Pancreas (tissue), 10 donors: ENCODE data around the gene ANKRD26. TPM values are rescaled to one million over a fixed set of nuclear protein-coding genes. Genes with fewer than 3 reads are reported as not detected.

ENCODE experiments used
- ATAC-seq, 4 donors: fragments of 200-7000 bp; cut with Tn5 transposase; one replicate each; pipeline versions ENCODE4 v1.8.0 to v1.9.1; 2020; ENCODE audit warnings: mild to moderate bottlenecking in 4 of 4, moderate library complexity in 4 of 4
- DNase-seq, 6 donors: peaks; one replicate each; pipeline ENCODE4 v3.0.0-alpha.2; 2020
- FAIRE-seq: peaks from 2 replicates; lab custom pipeline; 2012; peaks lifted over from hg19 to GRCh38; lab: Jason Lieb, UNC
- H3K27ac ChIP-seq, 4 donors: fragments of 200-600 bp; sonication (generic); 1 replicate in 3 of 4; 2 replicates in 1 of 4; pipeline versions ENCODE4 v1.5.0 to v1.8.0; 2020
- H3K27me3 ChIP-seq, 4 donors: fragments of 200-600 bp; one replicate each; pipeline ENCODE4 v1.8.0; 2021
- H3K36me3 ChIP-seq, 3 donors: fragments of 200-600 bp; sonication (generic) in 1 of 3; one replicate each; pipeline versions ENCODE4 v1.5.0 to v1.8.0; 2020 to 2021
- H3K4me1 ChIP-seq, 3 donors: fragments of 200-600 bp; one replicate each; pipeline ENCODE4 v1.8.0; 2021
- H3K4me3 ChIP-seq, 4 donors: fragments of 200-600 bp; sonication (generic) in 2 of 4; one replicate each; pipeline versions ENCODE4 v1.5.0 to v1.8.0; 2020 to 2021
- H3K9me3 ChIP-seq, 4 donors: fragments of 200-600 bp; one replicate each; pipeline ENCODE4 v1.8.0; 2021
- WGBS, 2 donors: extraction: QIAGEN DNeasy Blood & Tissue Kit; methylation state at CpG; one replicate each; pipeline ENCODE4 v1.1.7; 2013; 5-methylcytosine and 5-hydroxymethylcytosine counted together
- intact Hi-C, 3 donors: fragments of 100-400 bp; cut with DNase I; formaldehyde crosslinking; loops; one replicate each; pipeline versions ENCODE4 v1.11.1 to v1.14.2; 2022
- polyA plus RNA-seq, 2 donors: library from polyadenylated mRNA; stranded (reverse); fragments of 200-250 nt; gene quantifications; one replicate each; pipeline ENCODE4 v1.2.3, GENCODE V29; 2013
- total RNA-seq, 6 donors: library from RNA; stranded (reverse); fragmentation: NEBNext Ultra II Directional in 4 of 6; extraction: Animal tissue kit (Norgen Biotek cat#: 25700) in 4 of 6; gene quantifications; one replicate each; pipeline versions ENCODE4 v1.2.1 to v1.2.4, GENCODE V29; 2021 to 2023
- TF ChIP-seq, protein P1 (sequence below), 4 donors: fragments of 200-600 bp; sonication (generic) in 3 of 4; IDR thresholded peaks; one replicate each; pipeline versions ENCODE4 v1.5.0 to v1.8.0; 2021; ENCODE audit warnings: antibody characterized with exemption in 4 of 4
- donor health status: healthy with polysubstance abuse.
- donor health status: DM: no; HTN: no; CAD: no; lungs with moderate emphysema.
- donor health status: DM: no; HTN: no; CAD: no.
- donor health status: control.
- donor health status: control.
- donor health status: Bipolar disorder and iron deficiency.
- donor health status: DM: yes; HTN: yes; CAD: no.
- donor health status: DM: no; HTN: no; CAD: no.
- donor health status: DM: no; HTN: no; CAD: no.
- donor health status: DM: yes; HTN: yes; CAD: no.

Gene ANKRD26
- total and polyA plus RNA-seq, 8 donors, result 1.7 to 5.4 (median 3.7) TPM

DNA sequence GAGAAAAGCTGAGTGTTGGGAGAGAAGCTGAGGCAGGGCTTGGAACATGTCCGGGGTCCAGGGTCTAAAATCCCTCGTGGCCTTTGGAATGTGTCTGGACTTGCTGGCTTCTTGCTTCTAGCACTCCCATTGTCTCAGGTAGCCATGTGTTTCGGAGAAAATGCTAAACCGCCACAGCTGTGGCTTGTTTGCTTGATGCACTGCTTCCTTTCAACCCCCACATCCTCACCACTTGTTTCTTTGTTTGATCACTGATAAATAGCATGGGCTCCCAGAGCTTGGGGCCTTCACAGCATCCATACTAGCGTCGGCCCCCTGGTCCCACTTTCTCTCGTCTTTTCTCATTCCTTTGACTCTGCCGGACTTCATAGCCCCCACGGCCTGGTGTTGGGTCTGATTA, 102.7 kb downstream of the ANKRD26 start:
- ATAC-seq, result no peak
- Histone ChIP-seq H3K36me3 (no peaks in the 10 kb centered on the region), H3K4me1 (no peaks in the 10 kb centered on the region), H3K27ac (no peak overlapping the region), H3K9me3 (no peaks in the 10 kb centered on the region), H3K27me3 (no peaks in the 10 kb centered on the region), H3K4me3 (no peak overlapping the region)
- DNase-seq, result no peak
- FAIRE-seq, result no peak
- 94 to 97% methylated on average over 9 of the region's 9 CpGs for WGBS, 2 donors
- intact Hi-C loops, result no loop called here
- TF ChIP-seq, protein P1, sequence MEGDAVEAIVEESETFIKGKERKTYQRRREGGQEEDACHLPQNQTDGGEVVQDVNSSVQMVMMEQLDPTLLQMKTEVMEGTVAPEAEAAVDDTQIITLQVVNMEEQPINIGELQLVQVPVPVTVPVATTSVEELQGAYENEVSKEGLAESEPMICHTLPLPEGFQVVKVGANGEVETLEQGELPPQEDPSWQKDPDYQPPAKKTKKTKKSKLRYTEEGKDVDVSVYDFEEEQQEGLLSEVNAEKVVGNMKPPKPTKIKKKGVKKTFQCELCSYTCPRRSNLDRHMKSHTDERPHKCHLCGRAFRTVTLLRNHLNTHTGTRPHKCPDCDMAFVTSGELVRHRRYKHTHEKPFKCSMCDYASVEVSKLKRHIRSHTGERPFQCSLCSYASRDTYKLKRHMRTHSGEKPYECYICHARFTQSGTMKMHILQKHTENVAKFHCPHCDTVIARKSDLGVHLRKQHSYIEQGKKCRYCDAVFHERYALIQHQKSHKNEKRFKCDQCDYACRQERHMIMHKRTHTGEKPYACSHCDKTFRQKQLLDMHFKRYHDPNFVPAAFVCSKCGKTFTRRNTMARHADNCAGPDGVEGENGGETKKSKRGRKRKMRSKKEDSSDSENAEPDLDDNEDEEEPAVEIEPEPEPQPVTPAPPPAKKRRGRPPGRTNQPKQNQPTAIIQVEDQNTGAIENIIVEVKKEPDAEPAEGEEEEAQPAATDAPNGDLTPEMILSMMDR (IDR thresholded peaks at IDR 0.05), result no peak

DNA sequence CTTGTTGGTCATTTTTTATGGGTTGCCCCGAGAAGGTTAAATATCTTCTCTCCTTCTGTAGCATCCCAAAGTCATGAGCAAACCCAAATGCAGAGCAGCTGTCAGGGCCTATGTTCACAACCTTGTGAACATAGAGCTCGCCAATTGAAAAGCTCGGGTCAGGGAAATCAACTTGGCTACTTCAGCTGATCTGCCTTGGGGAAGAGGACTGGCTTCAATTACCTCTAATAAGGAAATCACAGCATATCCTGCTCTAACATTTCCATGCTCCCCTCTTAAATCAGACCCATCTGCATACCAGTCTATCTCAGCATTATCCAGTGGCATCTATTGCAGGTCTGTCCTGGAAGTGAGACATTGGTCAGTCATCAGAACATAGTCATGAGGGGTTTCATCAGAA, 105.6 kb downstream of the ANKRD26 start:
- FAIRE-seq (no peak), DNase-seq (no peak), ATAC-seq (no peak)
- Histone ChIP-seq H3K9me3 (no peaks in the 10 kb centered on the region), H3K27me3 (no peaks in the 10 kb centered on the region), H3K27ac (no peak overlapping the region), H3K4me3 (no peak overlapping the region), H3K4me1 (no peaks in the 10 kb centered on the region), H3K36me3 (no peaks in the 10 kb centered on the region)
- 94 to 97% methylated on average over 3 of the region's 3 CpGs for WGBS, 2 donors
- intact Hi-C loops, result no loop called here
- TF ChIP-seq, protein P1 (IDR thresholded peaks at IDR 0.05), result no peak

DNA sequence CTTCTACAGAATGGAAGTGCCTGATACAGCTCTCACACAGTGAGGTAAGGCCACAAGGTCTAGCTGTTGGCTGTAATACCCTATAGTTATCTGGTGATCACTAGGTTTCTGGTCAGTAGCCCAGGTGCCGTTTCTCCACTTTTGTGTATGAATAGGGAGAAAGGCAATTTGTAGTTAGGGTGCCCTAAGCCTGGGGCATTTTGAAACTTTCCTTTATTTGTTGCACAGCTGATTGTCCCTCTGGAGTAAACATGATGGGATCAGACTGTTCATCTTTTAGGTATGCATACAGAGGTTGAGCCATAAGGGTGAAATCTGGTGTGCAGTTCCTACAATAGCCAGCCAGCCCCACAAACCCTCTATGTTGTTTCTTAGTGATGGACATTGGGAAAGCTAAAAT, 112.4 kb downstream of the ANKRD26 start:
- DNase-seq, result no peak

DNA sequence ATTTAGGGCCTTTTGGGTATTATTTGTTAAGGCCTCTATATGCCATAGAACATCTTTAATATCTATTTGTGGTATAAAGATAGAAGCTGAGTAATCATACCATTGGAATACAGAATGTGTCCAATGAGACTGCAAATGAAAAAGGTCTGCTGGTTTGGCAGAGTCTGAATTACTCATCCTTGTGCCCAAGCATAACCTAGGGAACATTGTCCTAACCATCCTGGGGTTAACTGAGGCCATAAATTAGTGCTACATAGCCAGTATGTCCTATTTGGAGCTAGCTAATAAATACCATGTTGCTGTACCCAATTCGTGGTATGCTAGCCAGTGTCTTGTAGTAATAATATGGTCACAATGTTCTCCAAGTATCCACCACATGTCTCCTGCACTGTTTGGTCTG, 117.1 kb downstream of the ANKRD26 start:
- H3K9me3 ChIP-seq, result no peaks in the 10 kb centered on the region
- WGBS, 2 donors, result 75% methylated on average over 1 of the region's 1 CpG
- no peak overlapping the region for H3K27ac ChIP-seq
- DNase-seq (no peak), FAIRE-seq (no peak), ATAC-seq (no peak)
- no peak overlapping the region for H3K4me3 ChIP-seq
- no peaks in the 10 kb centered on the region for H3K4me1 ChIP-seq
- TF ChIP-seq, protein P1 (IDR thresholded peaks at IDR 0.05), result no peak
- H3K36me3 ChIP-seq, result no peaks in the 10 kb centered on the region
- no peaks in the 10 kb centered on the region for H3K27me3 ChIP-seq
- intact Hi-C loops, result no loop called here

More for the DNA sequence above, 112.4 kb downstream of the ANKRD26 start:
- ATAC-seq (no peak), FAIRE-seq (no peak)
- no peak overlapping the region for H3K4me3 ChIP-seq
- TF ChIP-seq, protein P1 (IDR thresholded peaks at IDR 0.05), result no peak
- H3K9me3 ChIP-seq, result no peaks in the 10 kb centered on the region
- no peaks in the 10 kb centered on the region for H3K36me3 ChIP-seq
- no peaks in the 10 kb centered on the region for H3K4me1 ChIP-seq
- H3K27me3 ChIP-seq, result no peaks in the 10 kb centered on the region
- intact Hi-C loops, result no loop called here
- no peak overlapping the region for H3K27ac ChIP-seq
- 61 to 66% methylated on average over 1 of the region's 1 CpG for WGBS, 2 donors

DNA sequence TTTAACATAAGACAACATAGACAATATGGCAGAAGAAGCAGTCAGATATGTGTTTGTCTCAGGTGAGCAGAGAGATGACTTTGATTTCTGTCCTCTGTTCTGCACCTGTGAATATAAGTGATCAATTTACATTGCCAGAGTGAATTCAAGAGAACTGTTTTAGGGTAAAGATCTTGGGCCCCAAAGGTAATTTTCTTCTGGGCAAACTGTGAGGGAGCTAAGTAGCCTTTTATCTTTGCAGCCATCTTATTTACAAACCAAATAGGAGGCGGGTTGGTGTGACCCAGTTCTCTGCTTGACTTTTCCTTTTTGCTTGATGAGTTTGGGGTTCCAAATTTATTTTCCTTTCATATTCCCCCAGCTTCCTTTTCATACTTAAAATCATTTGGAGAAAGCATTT, 118.2 kb downstream of the ANKRD26 start:
- Histone ChIP-seq H3K27ac (no peak overlapping the region), H3K36me3 (no peaks in the 10 kb centered on the region), H3K4me3 (no peak overlapping the region), H3K9me3 (no peaks in the 10 kb centered on the region), H3K27me3 (no peaks in the 10 kb centered on the region), H3K4me1 (no peaks in the 10 kb centered on the region)
- FAIRE-seq (no peak), DNase-seq (no peak), ATAC-seq (no peak)
- TF ChIP-seq, protein P1 (IDR thresholded peaks at IDR 0.05), result no peak
- intact Hi-C loops, result no loop called here
- 62 to 95% methylated on average over 1 of the region's 1 CpG for WGBS, 2 donors
